ENCODE measurements around the gene SLC2A11. TPM values are rescaled to one million over a fixed set of nuclear protein-coding genes. Genes with fewer than 3 reads are reported as not detected.

SLC2A11 gene
- total RNA-seq, 1 donor from 2014 or later = 8.2 TPM

GRCh38 chr22:23893121-23893944 lies 35.7 kb downstream of the SLC2A11 start:
- H3K4me3 ChIP-seq (ENCODE audit: low read depth, low read length) = peak overlapping the region; percentile 76
- TF ChIP-seq CTCF (IDR thresholded peaks at IDR 0.05; ENCODE audit: insufficient read depth, low read length, severe bottlenecking) = no peak

DNA sequence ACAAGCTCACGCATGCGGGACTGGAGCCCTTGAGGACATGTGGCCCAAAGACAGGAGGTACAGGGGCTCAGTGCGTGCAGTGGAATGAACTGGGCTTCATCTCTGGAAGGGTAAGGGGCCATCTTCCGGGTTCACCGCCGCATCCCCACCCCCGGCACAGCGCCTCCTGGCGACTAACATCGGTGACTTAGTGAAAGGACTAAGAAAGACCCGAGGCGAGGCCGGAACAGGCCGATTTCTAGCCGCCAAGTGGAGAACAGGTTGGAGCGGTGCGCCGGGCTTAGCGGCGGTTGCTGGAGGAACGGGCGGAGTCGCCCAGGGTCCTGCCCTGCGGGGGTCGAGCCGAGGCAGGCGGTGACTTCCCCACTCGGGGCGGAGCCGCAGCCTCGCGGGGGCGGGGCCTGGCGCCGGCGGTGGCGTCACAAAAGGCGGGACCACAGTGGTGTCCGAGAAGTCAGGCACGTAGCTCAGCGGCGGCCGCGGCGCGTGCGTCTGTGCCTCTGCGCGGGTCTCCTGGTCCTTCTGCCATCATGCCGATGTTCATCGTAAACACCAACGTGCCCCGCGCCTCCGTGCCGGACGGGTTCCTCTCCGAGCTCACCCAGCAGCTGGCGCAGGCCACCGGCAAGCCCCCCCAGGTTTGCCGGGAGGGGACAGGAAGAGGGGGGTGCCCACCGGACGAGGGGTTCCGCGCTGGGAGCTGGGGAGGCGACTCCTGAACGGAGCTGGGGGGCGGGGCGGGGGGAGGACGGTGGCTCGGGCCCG lies 36.5 kb downstream of the SLC2A11 start, which contains the start of gene MIF:
Gene MIF, plus strand, starts transcription at position 439 of the 765 bp plus-strand sequence. Its CDS starts 92 bp downstream, at position 531.
- Histone ChIP-seq H3K36me3 (ENCODE audit: control insufficient read depth, insufficient read depth, low read length) (peaks cover 18% of the 10 kb centered on the region), H3K27me3 (ENCODE audit: control insufficient read depth, insufficient read depth, low read length) (no peaks in the 10 kb centered on the region), H3K4me3 (ENCODE audit: low read depth, low read length) (peak within 1 kb of the TSS; percentile 76)
- DNase-seq (ENCODE audit: low read depth) (peak; percentile 86), FAIRE-seq (no peak)
- TF ChIP-seq CTCF (IDR thresholded peaks at IDR 0.05; ENCODE audit: insufficient read depth, low read length, severe bottlenecking) = peak; percentile 96

More at GRCh38 chr22:23893121-23893944, 35.7 kb downstream of the SLC2A11 start:
- FAIRE-seq (no peak), DNase-seq (ENCODE audit: low read depth) (no peak)
- no peaks in the 10 kb centered on the region for H3K27me3 ChIP-seq (ENCODE audit: control insufficient read depth, insufficient read depth, low read length)
- peaks cover 18% of the 10 kb centered on the region for H3K36me3 ChIP-seq (ENCODE audit: control insufficient read depth, insufficient read depth, low read length)

DNA sequence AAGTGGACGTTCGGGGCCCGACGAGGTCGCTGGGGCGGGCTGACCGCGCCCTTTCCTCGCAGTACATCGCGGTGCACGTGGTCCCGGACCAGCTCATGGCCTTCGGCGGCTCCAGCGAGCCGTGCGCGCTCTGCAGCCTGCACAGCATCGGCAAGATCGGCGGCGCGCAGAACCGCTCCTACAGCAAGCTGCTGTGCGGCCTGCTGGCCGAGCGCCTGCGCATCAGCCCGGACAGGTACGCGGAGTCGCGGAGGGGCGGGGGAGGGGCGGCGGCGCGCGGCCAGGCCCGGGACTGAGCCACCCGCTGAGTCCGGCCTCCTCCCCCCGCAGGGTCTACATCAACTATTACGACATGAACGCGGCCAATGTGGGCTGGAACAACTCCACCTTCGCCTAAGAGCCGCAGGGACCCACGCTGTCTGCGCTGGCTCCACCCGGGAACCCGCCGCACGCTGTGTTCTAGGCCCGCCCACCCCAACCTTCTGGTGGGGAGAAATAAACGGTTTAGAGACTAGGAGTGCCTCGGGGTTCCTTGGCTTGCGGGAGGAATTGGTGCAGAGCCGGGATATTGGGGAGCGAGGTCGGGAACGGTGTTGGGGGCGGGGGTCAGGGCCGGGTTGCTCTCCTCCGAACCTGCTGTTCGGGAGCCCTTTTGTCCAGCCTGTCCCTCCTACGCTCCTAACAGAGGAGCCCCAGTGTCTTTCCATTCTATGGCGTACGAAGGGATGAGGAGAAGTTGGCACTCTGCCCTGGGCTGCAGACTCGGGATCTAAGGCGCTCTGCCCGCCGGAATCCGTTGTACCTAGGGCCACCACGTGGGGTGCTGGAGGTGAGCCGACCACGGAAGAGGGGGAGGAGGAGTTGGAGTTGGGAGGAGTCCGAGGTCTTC lies 37.3 kb downstream of the SLC2A11 start:
- Histone ChIP-seq H3K4me3 (ENCODE audit: low read depth, low read length) (peak overlapping the region; percentile 76), H3K36me3 (ENCODE audit: control insufficient read depth, insufficient read depth, low read length) (peaks cover 18% of the 10 kb centered on the region), H3K27me3 (ENCODE audit: control insufficient read depth, insufficient read depth, low read length) (no peaks in the 10 kb centered on the region)
- peak; percentile 67 for DNase-seq (ENCODE audit: low read depth)
- no peak for FAIRE-seq
- TF ChIP-seq CTCF (IDR thresholded peaks at IDR 0.05; ENCODE audit: insufficient read depth, low read length, severe bottlenecking) = peak; percentile 61

- no peak for DNase-seq (ENCODE audit: low read depth)
- Histone ChIP-seq H3K27me3 (ENCODE audit: control insufficient read depth, insufficient read depth, low read length) (no peaks in the 10 kb centered on the region), H3K36me3 (ENCODE audit: control insufficient read depth, insufficient read depth, low read length) (peaks cover 18% of the 10 kb centered on the region), H3K4me3 (ENCODE audit: low read depth, low read length) (peak overlapping the region; percentile 76)
- TF ChIP-seq CTCF (IDR thresholded peaks at IDR 0.05; ENCODE audit: insufficient read depth, low read length, severe bottlenecking) = no peak
- no peak for FAIRE-seq
These were observed 38.0 kb downstream of the SLC2A11 start for GRCh38 chr22:23895599-23896144.

- no peak for TF ChIP-seq CTCF (IDR thresholded peaks at IDR 0.05; ENCODE audit: insufficient read depth, low read length, severe bottlenecking)
- H3K27me3 ChIP-seq (ENCODE audit: control insufficient read depth, insufficient read depth, low read length) = no peaks in the 10 kb centered on the region
- FAIRE-seq (no peak), DNase-seq (ENCODE audit: low read depth) (no peak)
- H3K36me3 ChIP-seq (ENCODE audit: control insufficient read depth, insufficient read depth, low read length) = peaks cover 18% of the 10 kb centered on the region
- H3K4me3 ChIP-seq (ENCODE audit: low read depth, low read length) = no peak overlapping the region
These were observed 38.5 kb downstream of the SLC2A11 start for GRCh38 chr22:23896166-23896522.
